Endothelial cell of umbilical vein (primary cell): ENCODE measurements around the gene CPVL. TPM values are rescaled to one million over a fixed set of nuclear protein-coding genes. Genes with fewer than 3 reads are reported as not detected.

Experiments
- BruUV-seq: library from RNA; stranded (reverse); fragments of 400-500 nt; replicated peaks from 2 replicates; lab custom pipeline; 2021; lab: Mats Ljungman, UMichigan
- CTCF ChIA-PET: fragments of 300-600, 350-600 bp; sonication (Branson Sonifier 250); formaldehyde crosslinking; loops from one replicate; lab custom pipeline; 2021; ENCODE audit warnings: antibody characterized with exemption, inconsistent platforms; lab: Charles Lee
- POLR2A ChIA-PET: fragments of 300-600, 350-600 bp; sonication (Branson Sonifier 250); formaldehyde crosslinking; loops from one replicate; lab custom pipeline; 2021; ENCODE audit warnings: antibody characterized with exemption, inconsistent platforms; lab: Charles Lee
- DNase-seq: peaks from one replicate; pipeline ENCODE4 v3.0.0-alpha.2; 2011; ENCODE audit warnings: low read depth, low spot score
- FAIRE-seq: peaks from 2 replicates; lab custom pipeline; 2011; peaks lifted over from hg19 to GRCh38; lab: Jason Lieb, UNC
- H2AFZ ChIP-seq: 2 replicates; pipeline ENCODE4 v1.6.0; 2012; ENCODE audit warnings: low read depth, low read length, control low read depth, inconsistent platforms
- H3K27ac ChIP-seq: 2 replicates; pipeline ENCODE4 v1.5.1; 2011; ENCODE audit warnings: low read depth, mild to moderate bottlenecking, control low read depth, low read length, moderate library complexity; ENCODE audit not compliant: insufficient read depth
- H3K27me3 ChIP-seq, 2 experiments: 2 replicates each; pipeline versions ENCODE4 v1.6.0 to v1.6.1; 2011; ENCODE audit warnings: low read length in 2 of 2, mixed read lengths in 1 of 2; ENCODE audit not compliant: control insufficient read depth in 2 of 2, insufficient read depth in 2 of 2
- H3K36me3 ChIP-seq, 2 experiments: 2 replicates in 1 of 2; 3 replicates in 1 of 2; pipeline ENCODE4 v1.5.1; 2011; ENCODE audit warnings: low read length in 2 of 2, mild to moderate bottlenecking in 1 of 2, moderate library complexity in 1 of 2; ENCODE audit not compliant: control insufficient read depth in 2 of 2, insufficient read depth in 2 of 2; ENCODE audit errors: extremely low read depth in 1 of 2
- H3K4me1 ChIP-seq: 3 replicates; pipeline ENCODE4 v1.5.1; 2011; ENCODE audit warnings: mild to moderate bottlenecking, low read length; ENCODE audit not compliant: control insufficient read depth, insufficient read depth; ENCODE audit errors: extremely low read depth
- H3K4me2 ChIP-seq: 2 replicates; pipeline ENCODE4 v1.6.1; 2011; ENCODE audit warnings: low read length, control low read depth, mixed read lengths; ENCODE audit not compliant: insufficient read depth
- H3K4me3 ChIP-seq, 3 experiments: fragments of 200-600 bp in 1 of 3; sonication (generic), shearing (Covaris generic) in 1 of 3; replicated peaks in 1 of 3; 2 replicates each; pipeline ENCODE4 v1.5.1; 2011 to 2016; ENCODE audit warnings: control low read depth in 3 of 3, low read length in 3 of 3, mild to moderate bottlenecking in 2 of 3, inconsistent platforms in 1 of 3, low read depth in 1 of 3, moderate library complexity in 1 of 3; ENCODE audit not compliant: insufficient read depth in 1 of 3
- H3K79me2 ChIP-seq: 2 replicates; pipeline ENCODE4 v1.6.0; 2012; ENCODE audit warnings: low read length, inconsistent platforms; ENCODE audit not compliant: control insufficient read depth, insufficient read depth
- H3K9ac ChIP-seq: replicated peaks from 2 replicates; pipeline ENCODE3; 2011; ENCODE audit warnings: low read length, control low read depth; ENCODE audit not compliant: insufficient read depth; ENCODE audit errors: extremely low read depth
- H3K9me1 ChIP-seq: replicated peaks from 3 replicates; pipeline ENCODE4 v1.6.0; 2011; ENCODE audit warnings: mild to moderate bottlenecking, low read length; ENCODE audit not compliant: control insufficient read depth, insufficient read depth; ENCODE audit errors: extremely low read depth
- H3K9me3 ChIP-seq: replicated peaks from 2 replicates; pipeline ENCODE4 v1.5.1; 2012; ENCODE audit warnings: low read length, inconsistent platforms; ENCODE audit not compliant: control insufficient read depth, insufficient read depth
- H4K20me1 ChIP-seq: replicated peaks from 2 replicates; pipeline ENCODE3; 2011; ENCODE audit warnings: mild to moderate bottlenecking, low read length; ENCODE audit not compliant: control insufficient read depth, insufficient read depth; ENCODE audit errors: extremely low read depth
- EZH2 ChIP-seq: IDR thresholded peaks from 2 replicates; pipeline ENCODE4 v1.6.1; 2012; ENCODE audit warnings: borderline replicate concordance, low read depth, mild to moderate bottlenecking, moderate library complexity, low read length, inconsistent platforms; ENCODE audit not compliant: severe bottlenecking
- FOS ChIP-seq: IDR thresholded peaks from 2 replicates; pipeline ENCODE4 v1.6.1; 2011; ENCODE audit warnings: mild to moderate bottlenecking, low read length, moderate library complexity, borderline replicate concordance; ENCODE audit not compliant: insufficient read depth
- GATA2 ChIP-seq: IDR thresholded peaks from 2 replicates; pipeline ENCODE4 v1.7.0; 2011; ENCODE audit warnings: low read depth, mild to moderate bottlenecking, moderate library complexity, mixed read lengths, low read length; ENCODE audit not compliant: insufficient read length, insufficient read depth
- JUN ChIP-seq: IDR thresholded peaks from 2 replicates; pipeline ENCODE4 v1.6.1; 2011; ENCODE audit warnings: borderline replicate concordance, low read depth; ENCODE audit not compliant: insufficient read length, insufficient read depth
- MAX ChIP-seq: IDR thresholded peaks from 2 replicates; pipeline ENCODE4 v1.6.1; 2011; ENCODE audit not compliant: insufficient read depth, insufficient read length
- MYC ChIP-seq: IDR thresholded peaks from one replicate; pipeline ENCODE4 v1.6.1; 2011; ENCODE audit warnings: mild to moderate bottlenecking, low read depth, low read length
- POLR2A ChIP-seq: IDR thresholded peaks from 2 replicates; pipeline ENCODE4 v1.6.1; 2012; ENCODE audit warnings: low read depth, mild to moderate bottlenecking, control low read depth, low read length
- POLR2AphosphoS5 ChIP-seq: IDR thresholded peaks from 2 replicates; pipeline ENCODE4 v1.6.1; 2012; ENCODE audit warnings: low read depth, mild to moderate bottlenecking, control low read depth, low read length, moderate library complexity; ENCODE audit not compliant: insufficient read depth
- dilution Hi-C: fragments of 300-500 bp; cut with MboI; formaldehyde crosslinking; loops from one replicate; pipeline ENCODE4 v1.15.0; 2019; ENCODE audit warnings: low sequenced_read_pairs; ENCODE audit not compliant: extremely low pct_ligation_motif_present
- intact Hi-C: fragments of 100-400 bp; cut with micrococcal nuclease; formaldehyde crosslinking; loops from one replicate; pipeline ENCODE4 v1.10.0; 2022
- polyA plus RNA-seq, 4 experiments: library from polyadenylated mRNA; depleted of rRNA in 3 of 4; stranded (reverse) in 3 of 4; unstranded in 1 of 4; fragments of >200 nt; gene quantifications; 2 replicates each; pipeline versions ENCODE4 v1.2.1 to v1.2.3, GENCODE V29; 2011 to 2012; ENCODE audit warnings: missing spikeins in 1 of 4
- total RNA-seq: library from RNA; stranded (reverse); gene quantifications from 2 replicates; pipeline ENCODE4 v1.2.3, GENCODE V29; 2021
- TF ChIP-seq, protein P1 (sequence below), 2 donors: IDR thresholded peaks; 1 replicate in 1 of 2; 2 replicates in 1 of 2; pipeline ENCODE4 v1.5.1; 2011; ENCODE audit warnings: low read length in 2 of 2, mild to moderate bottlenecking in 2 of 2, moderate library complexity in 2 of 2, control low read depth in 1 of 2, inconsistent platforms in 1 of 2, low read depth in 1 of 2; ENCODE audit not compliant: insufficient read depth in 1 of 2; ENCODE audit errors: extremely low read depth in 1 of 2

The CPVL gene
- total and polyA plus RNA-seq, 2 donors (not counting 3 experiments of a cell fraction or from before 2014, with no cell fraction given): 0.14 TPM; not detected in 1

GRCh38 chr7:28988091-28988490 lies 158.2 kb downstream of the CPVL start:
- DNase-seq: no peak
- intact Hi-C loops (no loop called here), dilution Hi-C loops (no loop called here)

More at GRCh38 chr7:28988091-28988490, 158.2 kb downstream of the CPVL start:
- no peaks in the 10 kb centered on the region for H3K4me1 ChIP-seq
- no peak overlapping the region for H3K4me2 ChIP-seq
- H3K27ac ChIP-seq: no peak overlapping the region
- POLR2A ChIA-PET: no interaction called here
- no peak for FAIRE-seq
- no peaks in the 10 kb centered on the region for H3K79me2 ChIP-seq
- no TSS peak for BruUV-seq
- H3K9me1 ChIP-seq: no peaks in the 10 kb centered on the region
- H3K9ac ChIP-seq: no peak overlapping the region
- H2AFZ ChIP-seq: no peak overlapping the region
- TF ChIP-seq POLR2AphosphoS5 (no peak), GATA2 (no peak), JUN (no peak), FOS (no peak), MYC (no peak), EZH2 (no peak), MAX (no peak), POLR2A (no peak)
- TF ChIP-seq, protein P1, sequence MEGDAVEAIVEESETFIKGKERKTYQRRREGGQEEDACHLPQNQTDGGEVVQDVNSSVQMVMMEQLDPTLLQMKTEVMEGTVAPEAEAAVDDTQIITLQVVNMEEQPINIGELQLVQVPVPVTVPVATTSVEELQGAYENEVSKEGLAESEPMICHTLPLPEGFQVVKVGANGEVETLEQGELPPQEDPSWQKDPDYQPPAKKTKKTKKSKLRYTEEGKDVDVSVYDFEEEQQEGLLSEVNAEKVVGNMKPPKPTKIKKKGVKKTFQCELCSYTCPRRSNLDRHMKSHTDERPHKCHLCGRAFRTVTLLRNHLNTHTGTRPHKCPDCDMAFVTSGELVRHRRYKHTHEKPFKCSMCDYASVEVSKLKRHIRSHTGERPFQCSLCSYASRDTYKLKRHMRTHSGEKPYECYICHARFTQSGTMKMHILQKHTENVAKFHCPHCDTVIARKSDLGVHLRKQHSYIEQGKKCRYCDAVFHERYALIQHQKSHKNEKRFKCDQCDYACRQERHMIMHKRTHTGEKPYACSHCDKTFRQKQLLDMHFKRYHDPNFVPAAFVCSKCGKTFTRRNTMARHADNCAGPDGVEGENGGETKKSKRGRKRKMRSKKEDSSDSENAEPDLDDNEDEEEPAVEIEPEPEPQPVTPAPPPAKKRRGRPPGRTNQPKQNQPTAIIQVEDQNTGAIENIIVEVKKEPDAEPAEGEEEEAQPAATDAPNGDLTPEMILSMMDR (IDR thresholded peaks at IDR 0.05; ENCODE audit: extremely low read depth in 1 of 2, insufficient read depth in 1 of 2, low read depth in 1 of 2, low read length in 2 of 2): no peak
- no peak overlapping the region for H3K4me3 ChIP-seq
- peaks cover 2 to 3% of the 10 kb centered on the region in 2 experiments for H3K27me3 ChIP-seq
- H3K9me3 ChIP-seq: no peaks in the 10 kb centered on the region
- CTCF ChIA-PET: interaction anchor here (0.7 kb wide), 1 partner anchor 61 kb away, joined by 4 read pairs; no protein-coding TSS in a partner anchor
- H4K20me1 ChIP-seq: no peaks in the 10 kb centered on the region
- H3K36me3 ChIP-seq: no peaks in the 10 kb centered on the region
